ENCODE measurements around the gene EIF4EBP3.

The EIF4EBP3 gene

DNA sequence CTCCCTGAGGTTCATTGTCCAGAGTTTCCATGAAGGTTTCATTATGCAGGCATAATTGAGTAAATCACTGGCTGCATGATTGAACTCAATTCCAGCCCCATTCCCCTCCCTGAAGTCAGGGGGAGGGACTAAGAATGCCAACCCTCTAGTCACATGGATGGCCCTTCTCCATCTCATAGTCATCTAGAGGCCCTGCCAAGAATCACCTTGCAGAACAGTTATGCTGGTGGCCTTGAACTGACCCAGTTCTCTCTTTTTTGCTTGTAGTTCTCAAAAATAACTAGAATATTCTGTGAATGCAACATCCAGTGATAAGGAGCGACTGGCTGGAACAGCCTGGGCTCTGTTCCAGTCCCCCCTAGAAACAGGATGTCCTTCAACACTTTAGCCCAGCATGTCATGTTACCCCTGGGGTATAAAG lies 48.9 kb downstream of the EIF4EBP3 start:
- peak overlapping the region; percentile 11 for H3K27ac ChIP-seq
- H3K9ac ChIP-seq, result no peak overlapping the region
- H3K27me3 ChIP-seq (ENCODE audit: control insufficient read depth, insufficient read depth, low read length), result no peaks in the 10 kb centered on the region

GRCh38 chr5:140598836-140599235 lies 51.4 kb downstream of the EIF4EBP3 start:
- no peaks in the 10 kb centered on the region for H3K9me3 ChIP-seq (ENCODE audit: control insufficient read depth, low read length)
- no peaks in the 10 kb centered on the region for H3K79me2 ChIP-seq
- H3K36me3 ChIP-seq (ENCODE audit: control insufficient read depth, insufficient read depth, low read length), result no peaks in the 10 kb centered on the region
- H3K4me2 ChIP-seq (ENCODE audit: low read length), result no peak overlapping the region
- peaks cover 5% of the 10 kb centered on the region for H3K4me1 ChIP-seq
- H2AFZ ChIP-seq, result no peak overlapping the region
- no peak for TF ChIP-seq CTCF (IDR thresholded peaks at IDR 0.05)
- no peak overlapping the region for H3K9ac ChIP-seq
- no peaks in the 10 kb centered on the region for H3K27me3 ChIP-seq (ENCODE audit: control insufficient read depth, insufficient read depth, low read length)
- no peak overlapping the region for H3K27ac ChIP-seq
- no peak overlapping the region for H3K4me3 ChIP-seq (ENCODE audit: low read depth, low read length)

More for the DNA sequence above, 48.9 kb downstream of the EIF4EBP3 start:
- Histone ChIP-seq H3K36me3 (ENCODE audit: control insufficient read depth, insufficient read depth, low read length) (no peaks in the 10 kb centered on the region), H3K4me1 (peaks cover 5% of the 10 kb centered on the region), H3K4me2 (ENCODE audit: low read length) (no peak overlapping the region), H3K79me2 (no peaks in the 10 kb centered on the region), H3K4me3 (ENCODE audit: low read depth, low read length) (no peak overlapping the region), H3K9me3 (ENCODE audit: control insufficient read depth, low read length) (no peaks in the 10 kb centered on the region), H2AFZ (peak overlapping the region; percentile 38)
- TF ChIP-seq CTCF (IDR thresholded peaks at IDR 0.05), result no peak
